GM12872 (cell line): Measurements from ENCODE around the gene MARVELD2.

ENCODE experiments used
- CTCF ChIP-seq: IDR thresholded peaks from 3 replicates; pipeline ENCODE4 v1.5.1; 2011; ENCODE audit warnings: low read depth, mild to moderate bottlenecking, low read length, moderate library complexity; ENCODE audit not compliant: insufficient read depth

MARVELD2 gene

DNA sequence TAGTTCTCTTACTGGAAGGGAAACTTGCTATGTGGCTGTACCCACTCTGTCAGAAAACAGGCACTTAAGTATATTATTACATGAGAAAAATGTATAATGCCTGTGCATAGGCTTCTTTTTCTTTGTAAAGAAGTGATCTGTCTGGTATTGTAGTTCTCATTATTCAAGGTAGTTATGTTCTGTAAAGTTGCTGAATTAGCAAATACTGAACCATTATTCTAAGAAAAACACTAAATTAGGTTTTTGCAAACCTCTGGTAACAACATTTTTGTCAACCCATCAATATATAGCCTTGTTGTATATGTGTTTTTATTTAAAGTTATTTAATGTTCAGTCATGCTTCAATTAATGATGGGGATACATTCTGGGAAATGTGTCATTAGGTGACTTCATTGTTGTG lies 36.5 kb upstream of the MARVELD2 start:
- no peak for TF ChIP-seq CTCF

DNA sequence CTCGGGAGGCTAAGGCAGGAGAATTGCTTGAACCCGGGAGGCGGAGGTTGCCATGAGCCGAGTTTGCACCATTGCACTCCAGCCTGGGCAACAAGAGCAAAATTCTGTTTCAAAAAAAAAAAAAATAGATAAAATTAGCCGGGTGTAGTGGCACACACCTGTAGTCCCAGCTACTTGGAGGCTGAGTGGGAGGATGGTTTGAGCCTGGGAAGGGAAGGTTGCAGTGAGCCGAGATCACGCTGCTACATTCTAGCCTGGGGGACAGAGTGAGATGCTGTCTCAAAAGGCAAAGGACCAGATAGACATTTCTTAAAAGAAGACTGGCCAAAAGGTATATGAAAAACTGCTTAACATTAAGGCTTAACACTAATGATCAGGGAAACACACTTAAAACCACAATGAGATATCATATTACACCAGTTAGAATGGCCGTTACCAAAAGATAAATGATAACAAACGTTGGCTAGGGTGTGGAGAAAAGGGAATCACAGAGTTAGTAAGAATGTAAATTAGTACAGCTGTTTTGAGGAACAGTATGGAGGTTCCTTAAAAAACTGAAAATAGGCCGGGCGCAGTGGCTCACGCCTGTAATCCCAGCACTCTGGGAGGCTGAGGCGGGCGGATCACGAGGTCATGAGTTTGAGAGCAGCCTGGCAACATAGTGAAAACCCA lies 10.1 kb upstream of the MARVELD2 start:
- no peak for TF ChIP-seq CTCF

GRCh38 chr5:69415584-69415958 lies 655 bp downstream of the MARVELD2 start:
- no peak for TF ChIP-seq CTCF

DNA sequence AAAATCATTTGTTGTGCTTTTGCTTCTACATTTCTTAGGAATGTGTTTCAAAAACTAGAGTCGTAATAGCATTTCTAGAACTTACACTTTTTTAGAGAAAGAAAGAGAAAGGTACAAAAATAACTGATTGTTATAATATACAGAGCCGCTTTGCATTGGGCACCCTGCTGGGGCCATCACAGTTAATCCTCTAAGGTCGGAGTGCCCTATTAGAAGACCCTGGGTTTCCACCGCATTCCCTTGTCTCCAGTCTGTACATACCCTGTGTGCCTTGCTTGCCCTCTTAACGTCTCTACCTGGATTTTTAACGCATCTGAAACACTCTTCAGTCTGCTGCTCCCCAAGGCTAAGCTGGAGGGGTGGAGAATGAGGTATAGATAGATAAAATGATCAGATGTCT lies 1.3 kb downstream of the MARVELD2 start:
- no peak for TF ChIP-seq CTCF

- no peak for TF ChIP-seq CTCF
These were observed 1.8 kb downstream of the MARVELD2 start for GRCh38 chr5:69416699-69417098.

- TF ChIP-seq CTCF = no peak
These were observed 3.6 kb downstream of the MARVELD2 start for GRCh38 chr5:69418554-69418953.

- TF ChIP-seq CTCF = no peak
These were observed 16.7 kb downstream of the MARVELD2 start for GRCh38 chr5:69431424-69432303.
